Measurements from ENCODE around the gene GNAT1.

GNAT1 gene

GRCh38 chr3:50182533-50183099 is 8.8 kb upstream of the GNAT1 start:
- no peak for DNase-seq

- DNase-seq: no peak
Observed at GRCh38 chr3:50183755-50184154, 7.7 kb upstream of the GNAT1 start.

GRCh38 chr3:50184242-50184978 is 7.0 kb upstream of the GNAT1 start:
- DNase-seq: no peak

GRCh38 chr3:50185230-50185629 is 6.2 kb upstream of the GNAT1 start:
- no peak for DNase-seq

- DNase-seq: no peak
Observed at GRCh38 chr3:50186096-50186495, 5.3 kb upstream of the GNAT1 start.

- DNase-seq: no peak
Observed at GRCh38 chr3:50187750-50188149, 3.7 kb upstream of the GNAT1 start.

- peak in 1 of 2 experiments; percentile 31 for DNase-seq
Observed at GRCh38 chr3:50189274-50189673, 2.1 kb upstream of the GNAT1 start.

GRCh38 chr3:50189989-50190388 is 1.4 kb upstream of the GNAT1 start:
- DNase-seq: no peak

- no peak for DNase-seq
Observed at GRCh38 chr3:50192124-50192523, 714 bp downstream of the GNAT1 start.

GRCh38 chr3:50192689-50193141 is 1.3 kb downstream of the GNAT1 start:
- DNase-seq: peak; percentile 31 to 62

GRCh38 chr3:50193286-50193685 is 1.9 kb downstream of the GNAT1 start:
- no peak for DNase-seq

- DNase-seq: no peak
Observed at GRCh38 chr3:50193746-50194127, 2.3 kb downstream of the GNAT1 start.

GRCh38 chr3:50194128-50194902 is 2.9 kb downstream of the GNAT1 start:
- DNase-seq: peak in 1 of 2 experiments; percentile 59

GRCh38 chr3:50194903-50195500 is 3.6 kb downstream of the GNAT1 start:
- DNase-seq: no peak

GRCh38 chr3:50195501-50196252 is 4.3 kb downstream of the GNAT1 start:
- no peak for DNase-seq

GRCh38 chr3:50196253-50196801 is 4.9 kb downstream of the GNAT1 start:
- no peak for DNase-seq

- DNase-seq: no peak
Observed at GRCh38 chr3:50201573-50202315, 10.3 kb downstream of the GNAT1 start.

- DNase-seq: no peak
Observed at GRCh38 chr3:50202353-50203112, 11.1 kb downstream of the GNAT1 start.

GRCh38 chr3:50203113-50203808 is 11.9 kb downstream of the GNAT1 start:
- DNase-seq: no peak

Measured in NCI-H1930 (cell line).